SU-DHL-6 (cell line): Measurements from ENCODE around the gene NRTN.
"Not testable (repeated sequence)": the region's sequence is repeated elsewhere in the genome, so short reads cannot be mapped to it uniquely, and the experiment has no call there.

Source experiments
- H2AFZ ChIP-seq: fragments of 200-600 bp; sonication (generic); 2 replicates; pipeline ENCODE4 v1.6.1; 2014; ENCODE audit warnings: low read depth, mild to moderate bottlenecking, moderate library complexity, mixed read lengths, antibody characterized with exemption, low read length; ENCODE audit not compliant: severe bottlenecking
- H3F3A ChIP-seq: fragments of 200-600 bp; shearing (Covaris generic); 2 replicates; pipeline ENCODE4 v1.6.0; 2016; ENCODE audit warnings: antibody characterized with exemption, mild to moderate bottlenecking; ENCODE audit not compliant: insufficient read depth
- H3K27ac ChIP-seq: fragments of 200-600 bp; sonication (generic); 2 replicates; pipeline ENCODE4 v1.5.1; 2016; ENCODE audit warnings: low read depth, mild to moderate bottlenecking, low read length, moderate library complexity, mixed read lengths
- H3K27me3 ChIP-seq: fragments of 200-600 bp; sonication (generic), shearing (Covaris generic); 2 replicates; pipeline ENCODE4 v1.6.0; 2014; ENCODE audit warnings: mild to moderate bottlenecking, low read length
- H3K36me3 ChIP-seq: fragments of 200-600 bp; sonication (generic); 2 replicates; pipeline ENCODE4 v1.6.1; 2014; ENCODE audit warnings: mild to moderate bottlenecking, low read length, mixed read lengths
- H3K4me2 ChIP-seq: fragments of 300-600, 200-600 bp; shearing (Covaris generic), sonication (generic); 2 replicates; pipeline ENCODE4 v1.6.0; 2014; ENCODE audit warnings: low read length, low read depth, mild to moderate bottlenecking; ENCODE audit not compliant: poor library complexity, severe bottlenecking
- H3K4me3 ChIP-seq: fragments of 200-600 bp; sonication (generic); 2 replicates; pipeline ENCODE4 v1.5.1; 2014; ENCODE audit warnings: antibody characterized with exemption, low read length, mild to moderate bottlenecking, mixed read lengths; ENCODE audit not compliant: insufficient read depth, poor library complexity, severe bottlenecking
- H3K79me2 ChIP-seq: fragments of 200-600 bp; sonication (generic); 2 replicates; pipeline ENCODE4 v1.6.1; 2014; ENCODE audit warnings: mild to moderate bottlenecking, low read length, moderate library complexity; ENCODE audit not compliant: insufficient read depth
- H3K9ac ChIP-seq: fragments of 200-600 bp; sonication (generic); 2 replicates; pipeline ENCODE4 v1.7.0; 2014; ENCODE audit warnings: mild to moderate bottlenecking, low read length
- H3K9me2 ChIP-seq: fragments of 200-600 bp; sonication (generic); replicated peaks from 2 replicates; pipeline ENCODE4 v1.6.1; 2014; ENCODE audit warnings: low read length; ENCODE audit not compliant: insufficient read depth
- H3K9me3 ChIP-seq: fragments of 200-600 bp; sonication (generic); 2 replicates; pipeline ENCODE4 v1.6.1; 2014; ENCODE audit warnings: low read length, mixed read lengths; ENCODE audit not compliant: insufficient read depth
- H4K20me1 ChIP-seq: fragments of 200-600 bp; sonication (generic); 2 replicates; pipeline ENCODE4 v1.6.1; 2014; ENCODE audit warnings: low read depth, mild to moderate bottlenecking, antibody characterized with exemption, low read length, moderate library complexity, mixed read lengths
- EZH2phosphoT487 ChIP-seq: fragments of 200-600 bp; sonication (generic), shearing (Covaris generic); conservative IDR thresholded peaks from 2 replicates; pipeline ENCODE4 v1.6.1; 2018; ENCODE audit warnings: mild to moderate bottlenecking, antibody characterized with exemption, low read length, moderate library complexity, mixed read lengths
- TF ChIP-seq, protein P1 (sequence below): fragments of 200-600 bp; sonication (generic); IDR thresholded peaks from one replicate; pipeline ENCODE4 v1.5.1; 2017; ENCODE audit warnings: antibody characterized with exemption, mild to moderate bottlenecking, low read length, moderate library complexity; ENCODE audit not compliant: insufficient read depth, poor library complexity, severe bottlenecking

NRTN gene

DNA sequence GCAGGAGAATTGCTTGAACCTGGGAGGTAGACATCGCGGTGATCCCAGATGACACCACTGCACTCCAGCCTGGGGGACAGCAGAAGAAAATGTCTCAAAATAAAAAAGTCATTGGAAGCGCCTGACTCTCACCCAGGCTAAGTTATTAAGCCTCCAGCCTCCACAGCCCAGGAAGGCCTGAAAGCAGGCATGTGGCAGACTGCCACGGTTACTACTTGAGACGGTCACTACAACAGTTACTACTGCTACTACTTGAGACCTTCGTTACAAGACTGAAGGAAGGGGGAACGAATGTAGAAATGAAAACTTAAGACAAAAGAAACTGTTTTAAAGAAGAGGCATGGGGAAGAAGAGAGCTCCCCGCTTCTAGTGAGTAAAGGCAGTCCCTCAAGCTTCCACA, 29.9 kb upstream of the NRTN start:
- no peak for TF ChIP-seq EZH2phosphoT487
- TF ChIP-seq, protein P1, sequence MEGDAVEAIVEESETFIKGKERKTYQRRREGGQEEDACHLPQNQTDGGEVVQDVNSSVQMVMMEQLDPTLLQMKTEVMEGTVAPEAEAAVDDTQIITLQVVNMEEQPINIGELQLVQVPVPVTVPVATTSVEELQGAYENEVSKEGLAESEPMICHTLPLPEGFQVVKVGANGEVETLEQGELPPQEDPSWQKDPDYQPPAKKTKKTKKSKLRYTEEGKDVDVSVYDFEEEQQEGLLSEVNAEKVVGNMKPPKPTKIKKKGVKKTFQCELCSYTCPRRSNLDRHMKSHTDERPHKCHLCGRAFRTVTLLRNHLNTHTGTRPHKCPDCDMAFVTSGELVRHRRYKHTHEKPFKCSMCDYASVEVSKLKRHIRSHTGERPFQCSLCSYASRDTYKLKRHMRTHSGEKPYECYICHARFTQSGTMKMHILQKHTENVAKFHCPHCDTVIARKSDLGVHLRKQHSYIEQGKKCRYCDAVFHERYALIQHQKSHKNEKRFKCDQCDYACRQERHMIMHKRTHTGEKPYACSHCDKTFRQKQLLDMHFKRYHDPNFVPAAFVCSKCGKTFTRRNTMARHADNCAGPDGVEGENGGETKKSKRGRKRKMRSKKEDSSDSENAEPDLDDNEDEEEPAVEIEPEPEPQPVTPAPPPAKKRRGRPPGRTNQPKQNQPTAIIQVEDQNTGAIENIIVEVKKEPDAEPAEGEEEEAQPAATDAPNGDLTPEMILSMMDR, result no peak
- no peaks in the 10 kb centered on the region for H3F3A ChIP-seq
- no peak overlapping the region for H2AFZ ChIP-seq
- no peak overlapping the region for H3K4me3 ChIP-seq
- no peak overlapping the region for H3K9ac ChIP-seq
- H3K27ac ChIP-seq, result no peak overlapping the region
- no peaks in the 10 kb centered on the region for H3K79me2 ChIP-seq
- no peaks in the 10 kb centered on the region for H3K27me3 ChIP-seq
- H3K9me3 ChIP-seq, result no peaks in the 10 kb centered on the region
- H3K4me2 ChIP-seq, result no peak overlapping the region
- no peaks in the 10 kb centered on the region for H4K20me1 ChIP-seq
- no peaks in the 10 kb centered on the region for H3K9me2 ChIP-seq
- no peaks in the 10 kb centered on the region for H3K36me3 ChIP-seq

DNA sequence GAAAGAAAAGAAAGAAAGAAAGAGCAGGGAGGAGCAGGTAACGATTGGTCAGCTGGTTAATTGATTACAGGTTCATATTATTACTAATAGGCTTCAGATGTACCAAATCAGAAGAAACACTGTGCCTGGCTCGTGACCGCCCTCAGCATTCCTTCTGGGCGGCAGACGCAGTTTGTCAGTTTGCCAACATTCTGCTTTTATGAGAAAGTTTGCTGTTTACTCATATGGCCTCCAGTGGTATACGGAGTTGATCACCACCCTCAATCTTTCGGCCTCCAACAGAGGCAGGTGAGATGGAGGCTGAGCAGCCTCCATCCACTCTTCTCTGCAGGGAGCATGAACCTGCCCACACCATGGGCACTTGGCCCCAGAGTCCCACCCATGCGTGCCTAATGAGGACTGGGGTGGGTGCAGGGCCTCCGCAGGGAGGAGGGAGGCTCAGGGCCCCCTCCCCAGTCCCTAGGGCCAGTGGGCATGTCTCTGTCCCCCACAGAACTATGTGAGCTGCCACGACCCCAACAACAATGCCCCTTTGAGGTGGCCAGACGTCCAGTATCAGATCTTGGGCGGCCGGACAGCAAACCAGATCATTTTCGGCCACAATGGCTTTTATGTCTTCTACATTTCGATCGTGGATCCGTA, 29.1 kb upstream of the NRTN start:
- Histone ChIP-seq H3K79me2 (no peaks in the 10 kb centered on the region), H3K9me2 (no peaks in the 10 kb centered on the region), H3K27me3 (no peaks in the 10 kb centered on the region), H4K20me1 (no peaks in the 10 kb centered on the region), H3K27ac (no peak overlapping the region), H3K4me2 (no peak overlapping the region), H3K9me3 (no peaks in the 10 kb centered on the region), H3K36me3 (no peaks in the 10 kb centered on the region), H3K9ac (no peak overlapping the region), H3K4me3 (no peak overlapping the region), H3F3A (no peaks in the 10 kb centered on the region), H2AFZ (no peak overlapping the region)
- TF ChIP-seq, protein P1, result no peak
- TF ChIP-seq EZH2phosphoT487, result no peak

DNA sequence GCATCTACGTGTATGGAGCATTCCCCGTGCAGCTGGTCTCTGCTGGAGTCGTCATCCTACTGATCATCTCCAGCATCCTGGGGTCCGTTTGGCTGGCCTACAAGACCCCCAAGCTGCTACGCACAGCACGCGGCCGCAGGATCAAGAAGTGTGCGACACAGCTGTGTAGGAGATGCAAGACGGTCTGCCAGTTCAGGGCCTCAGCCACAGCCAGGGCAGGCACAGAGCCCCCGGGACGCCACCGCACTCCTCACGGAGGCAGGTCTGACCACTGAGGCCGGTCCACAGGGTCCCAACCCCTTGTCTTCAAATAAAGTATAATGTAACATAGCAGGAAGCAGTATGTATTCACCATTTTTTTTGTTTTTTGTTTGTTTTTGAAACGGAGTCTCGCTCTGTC, 26.5 kb upstream of the NRTN start:
- TF ChIP-seq EZH2phosphoT487, result no peak
- TF ChIP-seq, protein P1, result no peak
- H3K4me3 ChIP-seq, result no peak overlapping the region
- no peaks in the 10 kb centered on the region for H3K79me2 ChIP-seq
- no peaks in the 10 kb centered on the region for H3F3A ChIP-seq
- no peak overlapping the region for H3K27ac ChIP-seq
- H3K9ac ChIP-seq, result no peak overlapping the region
- H3K4me2 ChIP-seq, result no peak overlapping the region
- H4K20me1 ChIP-seq, result no peaks in the 10 kb centered on the region
- H2AFZ ChIP-seq, result no peak overlapping the region
- H3K9me2 ChIP-seq, result no peaks in the 10 kb centered on the region
- H3K36me3 ChIP-seq, result no peaks in the 10 kb centered on the region
- no peaks in the 10 kb centered on the region for H3K9me3 ChIP-seq
- no peaks in the 10 kb centered on the region for H3K27me3 ChIP-seq

DNA sequence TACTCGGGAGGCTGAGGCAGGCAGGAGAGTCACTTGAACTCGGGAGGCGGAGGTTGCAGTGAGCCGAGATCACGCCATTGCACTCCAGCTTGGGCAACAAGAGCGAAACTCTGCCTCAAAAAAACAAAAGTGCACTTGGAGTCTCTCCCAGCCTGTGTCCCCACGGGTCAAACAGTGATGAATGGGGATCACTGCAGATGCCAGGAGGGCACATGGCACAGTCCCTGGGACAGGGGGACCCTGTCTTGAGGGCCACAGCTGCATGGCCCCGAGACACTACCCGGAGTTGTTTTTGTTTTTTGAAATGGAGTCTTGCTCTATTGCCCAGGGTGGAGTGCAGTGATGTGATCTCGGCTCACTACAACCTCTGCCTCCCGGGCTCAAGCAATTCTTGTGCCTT, 24.0 kb upstream of the NRTN start:
- not testable (repeated sequence) for H3K9me3 ChIP-seq, H2AFZ ChIP-seq, H3K4me2 ChIP-seq, H3F3A ChIP-seq, H3K79me2 ChIP-seq, H3K9ac ChIP-seq, H3K27ac ChIP-seq, H3K4me3 ChIP-seq, H3K9me2 ChIP-seq, H3K36me3 ChIP-seq, H3K27me3 ChIP-seq, H4K20me1 ChIP-seq
